Thymus (tissue), 11 donors: ENCODE measurements around the gene CHST11. TPM values are rescaled to one million over a fixed set of nuclear protein-coding genes. Genes with fewer than 3 reads are reported as not detected.
A peak's percentile ranks its signal among the peaks of the same experiment; 100 is the strongest.

Experiments
- DNase-seq, 9 donors: peaks; one replicate each; pipeline ENCODE4 v3.0.0-alpha.2; 2013; ENCODE audit warnings: low spot score in 9 of 9, low read depth in 6 of 9, missing footprints in 1 of 9
- H3K27ac ChIP-seq, 2 donors: one replicate each; pipeline ENCODE4 v1.5.1; 2013; ENCODE audit warnings: control low read depth in 1 of 2, low read depth in 1 of 2, low read length in 1 of 2, mild to moderate bottlenecking in 1 of 2, moderate library complexity in 1 of 2
- H3K27me3 ChIP-seq, 2 donors: one replicate each; pipeline ENCODE4 v1.5.1; 2013; ENCODE audit warnings: low read length in 1 of 2; ENCODE audit not compliant: control insufficient read depth in 2 of 2, insufficient read depth in 1 of 2
- H3K36me3 ChIP-seq, 2 donors: one replicate each; pipeline ENCODE4 v1.5.1; 2013; ENCODE audit warnings: low read length in 1 of 2, mild to moderate bottlenecking in 1 of 2, moderate library complexity in 1 of 2; ENCODE audit not compliant: control insufficient read depth in 2 of 2, insufficient read depth in 2 of 2
- H3K4me1 ChIP-seq, 2 donors: one replicate each; pipeline ENCODE4 v1.5.1; 2013; ENCODE audit warnings: low read length in 2 of 2; ENCODE audit not compliant: control insufficient read depth in 2 of 2, insufficient read depth in 2 of 2
- H3K4me3 ChIP-seq, 2 donors: one replicate each; pipeline ENCODE4 v1.5.1; 2013; ENCODE audit warnings: low read length in 2 of 2, control low read depth in 1 of 2, mild to moderate bottlenecking in 1 of 2
- H3K9me3 ChIP-seq, 2 donors: one replicate each; pipeline ENCODE4 v1.5.1; 2013; ENCODE audit warnings: low read length in 1 of 2, mild to moderate bottlenecking in 1 of 2; ENCODE audit not compliant: control insufficient read depth in 2 of 2, insufficient read depth in 1 of 2
- WGBS: extraction: QIAGEN DNeasy Blood & Tissue Kit; methylation state at CpG from one replicate; pipeline ENCODE4 v1.1.7; 2013; 5-methylcytosine and 5-hydroxymethylcytosine counted together
- polyA plus RNA-seq: library from polyadenylated mRNA; stranded (reverse); fragments of 200-250 nt; gene quantifications from one replicate; pipeline ENCODE4 v1.2.3, GENCODE V29; 2013
- total RNA-seq: library from RNA; stranded (reverse); fragments of 120-200 nt; gene quantifications from one replicate; pipeline ENCODE4 v1.2.4, GENCODE V29; 2013
- donor health status: healthy.

The CHST11 gene
- total and polyA plus RNA-seq, 2 donors, result 6.7 to 21.0 TPM

DNA sequence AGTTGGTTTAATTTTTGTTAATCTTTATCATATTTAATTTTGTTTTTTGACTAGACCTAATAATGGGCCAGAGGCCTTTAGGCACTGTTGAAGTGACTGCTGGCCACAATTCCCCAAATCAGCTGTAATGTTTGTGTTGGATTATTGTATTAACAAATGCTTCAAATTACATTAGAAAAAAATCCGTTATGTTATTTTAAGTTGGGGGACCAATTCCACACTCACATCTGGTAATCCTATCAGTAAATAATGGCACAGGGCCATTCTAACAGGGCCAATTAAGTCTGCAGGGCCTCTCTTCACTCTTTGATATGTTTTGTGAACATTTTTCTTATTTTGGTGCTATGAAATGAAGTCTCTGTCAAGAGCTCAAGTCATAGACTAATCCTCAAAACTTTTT, 39.6 kb downstream of the CHST11 start:
- 96% methylated on average over 1 of the region's 1 CpG for WGBS
- H3K9me3 ChIP-seq, result peaks cover 0 to 3% of the 10 kb centered on the region in 2 donors
- H3K36me3 ChIP-seq, result peaks cover 4 to 8% of the 10 kb centered on the region in 2 donors
- H3K27me3 ChIP-seq, result no peaks in the 10 kb centered on the region
- peak overlapping the region in 1 of 2 donors; percentile 92 for H3K27ac ChIP-seq
- H3K4me3 ChIP-seq, result no peak overlapping the region
- DNase-seq, result no peak
- H3K4me1 ChIP-seq, result peaks cover 66 to 91% of the 10 kb centered on the region in 2 donors

DNA sequence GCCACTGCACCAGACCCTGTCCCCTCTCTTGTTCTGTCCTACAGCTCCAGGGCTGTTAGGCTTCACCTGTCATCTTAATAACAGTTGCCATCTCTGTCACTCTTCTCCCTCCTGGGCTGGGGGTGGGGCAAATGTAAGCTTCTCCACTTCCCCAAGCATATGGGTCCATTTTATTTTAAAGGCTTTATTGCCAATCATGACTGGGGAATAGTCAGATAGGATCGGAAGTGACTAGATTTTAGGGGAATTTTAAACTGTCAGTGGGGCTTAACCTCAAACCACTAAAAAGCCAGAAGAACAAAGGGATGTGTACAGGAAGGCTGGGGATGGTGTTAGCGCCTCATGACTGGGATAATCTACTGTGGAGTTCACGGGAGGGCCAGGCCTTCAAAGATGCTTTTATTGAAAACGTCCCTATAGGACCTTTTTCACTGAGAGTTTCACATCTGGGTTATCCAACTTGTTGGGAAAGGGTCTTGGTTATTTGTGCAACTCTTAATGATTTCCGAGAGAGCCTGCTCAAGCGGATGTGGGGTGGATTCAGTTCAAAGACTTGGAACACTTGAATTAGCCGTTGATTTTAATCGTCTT, 41.6 kb downstream of the CHST11 start:
- Histone ChIP-seq H3K9me3 (no peaks in the 10 kb centered on the region), H3K36me3 (peaks cover 0 to 2% of the 10 kb centered on the region in 2 donors), H3K4me3 (no peak overlapping the region), H3K27me3 (no peaks in the 10 kb centered on the region), H3K4me1 (peaks cover 72 to 95% of the 10 kb centered on the region in 2 donors), H3K27ac (peak overlapping the region; percentile 46 to 92)
- DNase-seq, result peak in 1 of 9 donors; percentile 69
- WGBS, result 51% methylated on average over 8 of the region's 8 CpGs

DNA sequence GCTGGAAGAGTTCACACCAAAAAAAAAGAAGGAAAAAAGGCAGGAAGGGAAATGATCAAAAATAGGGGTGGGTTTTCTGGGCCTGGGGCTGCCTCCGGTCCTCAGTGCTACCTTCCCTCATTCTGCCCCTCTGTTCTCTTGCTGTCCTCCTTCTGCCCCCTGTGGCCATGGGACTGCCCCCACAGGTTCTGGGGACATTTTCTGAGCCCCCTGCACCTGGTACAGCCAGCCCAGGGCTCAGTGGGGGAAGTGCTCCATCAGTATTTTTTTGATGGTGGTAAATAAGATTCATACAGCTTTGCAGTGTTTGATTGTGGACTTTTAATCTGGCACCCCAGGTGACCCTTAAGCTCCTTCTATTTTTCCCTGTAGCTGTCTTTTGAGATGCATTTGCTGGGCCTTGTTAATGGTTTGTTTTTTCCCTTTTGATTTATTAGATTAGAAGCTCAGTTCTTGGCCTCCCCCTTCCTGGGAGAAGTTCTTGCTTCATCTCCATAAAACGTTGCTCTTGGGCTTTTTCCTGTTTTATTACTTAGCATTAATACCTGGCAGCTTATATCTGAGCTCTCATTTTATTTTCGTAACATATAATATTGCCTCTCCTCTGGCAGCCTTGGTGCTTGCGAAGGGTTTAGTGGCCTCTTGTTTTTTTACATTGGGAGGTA, 43.1 kb downstream of the CHST11 start:
- Histone ChIP-seq H3K9me3 (no peaks in the 10 kb centered on the region), H3K4me3 (no peak overlapping the region), H3K36me3 (no peaks in the 10 kb centered on the region), H3K27me3 (no peaks in the 10 kb centered on the region), H3K4me1 (peaks cover 62 to 95% of the 10 kb centered on the region in 2 donors), H3K27ac (no peak overlapping the region)
- WGBS, result 78% methylated on average over 4 of the region's 4 CpGs
- no peak for DNase-seq

DNA sequence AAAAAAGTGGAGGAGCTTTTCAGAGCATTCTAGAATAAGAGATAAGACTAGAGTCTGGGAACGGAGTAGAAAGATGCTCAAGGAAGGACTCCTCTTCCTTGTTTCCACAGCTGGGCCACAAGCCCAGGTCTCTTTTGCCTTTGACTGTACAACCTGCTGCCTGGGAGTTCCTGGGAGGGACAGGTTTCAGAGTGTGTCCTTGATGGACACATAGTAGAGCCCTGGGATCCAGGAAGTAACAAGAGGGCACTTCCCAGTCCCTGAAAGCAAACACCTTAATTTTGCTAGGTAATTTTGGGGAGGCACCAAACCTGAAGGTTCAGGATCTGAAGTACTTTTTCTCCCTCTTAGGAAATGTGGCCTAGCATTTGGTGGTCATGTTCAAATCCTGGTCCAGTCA, 44.4 kb downstream of the CHST11 start:
- no peak for DNase-seq
- H3K9me3 ChIP-seq, result no peaks in the 10 kb centered on the region
- H3K4me1 ChIP-seq, result peaks cover 60 to 90% of the 10 kb centered on the region in 2 donors
- H3K27me3 ChIP-seq, result no peaks in the 10 kb centered on the region
- H3K27ac ChIP-seq, result no peak overlapping the region
- WGBS, result 100% methylated on average over 1 of the region's 1 CpG
- no peaks in the 10 kb centered on the region for H3K36me3 ChIP-seq
- H3K4me3 ChIP-seq, result no peak overlapping the region

DNA sequence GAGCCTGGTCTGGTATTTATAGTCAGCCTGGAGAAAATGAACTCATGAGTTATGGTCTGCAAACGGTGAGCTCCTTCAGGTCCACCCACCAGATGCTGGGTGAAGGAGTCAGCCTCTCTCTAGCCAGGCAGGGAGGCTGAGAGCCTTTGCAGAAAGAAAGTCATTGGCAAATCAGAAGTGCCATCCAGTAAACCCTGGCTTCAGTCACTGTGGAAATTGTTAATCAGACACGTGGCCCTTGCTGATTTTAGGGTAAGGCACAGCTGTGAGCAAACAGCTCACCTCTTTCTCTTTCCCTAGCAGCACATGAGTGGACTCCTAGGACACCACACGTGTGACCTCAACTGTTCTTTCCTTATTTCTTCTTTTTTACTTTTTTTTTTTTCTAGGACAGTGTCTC, 44.9 kb downstream of the CHST11 start:
- Histone ChIP-seq H3K9me3 (no peaks in the 10 kb centered on the region), H3K36me3 (no peaks in the 10 kb centered on the region), H3K27me3 (no peaks in the 10 kb centered on the region), H3K4me1 (peaks cover 61 to 89% of the 10 kb centered on the region in 2 donors), H3K4me3 (no peak overlapping the region), H3K27ac (no peak overlapping the region)
- DNase-seq, result no peak
- WGBS, result 68% methylated on average over 3 of the region's 3 CpGs

DNA sequence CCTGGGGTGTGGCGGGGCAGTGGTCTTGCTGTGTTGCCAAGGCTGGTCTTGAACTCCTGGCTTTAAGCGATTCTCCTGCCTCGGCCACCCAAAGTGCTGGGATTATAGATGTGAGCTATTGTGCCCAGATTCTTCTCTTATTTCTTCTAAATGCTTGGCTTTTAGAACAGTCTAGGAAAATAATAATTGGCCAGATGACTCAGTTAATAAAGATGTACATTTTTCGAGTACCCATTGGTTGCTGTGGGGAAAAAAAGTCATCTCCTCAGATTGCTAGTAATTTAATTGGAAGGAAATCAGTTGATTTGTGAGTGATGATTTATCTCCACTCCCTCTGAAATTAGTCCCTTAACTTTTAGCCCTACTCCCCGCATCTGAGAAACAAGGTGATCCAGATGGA, 45.5 kb downstream of the CHST11 start:
- H3K9me3 ChIP-seq, result no peaks in the 10 kb centered on the region
- peaks cover 58 to 89% of the 10 kb centered on the region in 2 donors for H3K4me1 ChIP-seq
- no peak overlapping the region for H3K4me3 ChIP-seq
- H3K36me3 ChIP-seq, result no peaks in the 10 kb centered on the region
- no peak for DNase-seq
- WGBS, result 97% methylated on average over 5 of the region's 5 CpGs
- no peak overlapping the region for H3K27ac ChIP-seq
- H3K27me3 ChIP-seq, result no peaks in the 10 kb centered on the region

DNA sequence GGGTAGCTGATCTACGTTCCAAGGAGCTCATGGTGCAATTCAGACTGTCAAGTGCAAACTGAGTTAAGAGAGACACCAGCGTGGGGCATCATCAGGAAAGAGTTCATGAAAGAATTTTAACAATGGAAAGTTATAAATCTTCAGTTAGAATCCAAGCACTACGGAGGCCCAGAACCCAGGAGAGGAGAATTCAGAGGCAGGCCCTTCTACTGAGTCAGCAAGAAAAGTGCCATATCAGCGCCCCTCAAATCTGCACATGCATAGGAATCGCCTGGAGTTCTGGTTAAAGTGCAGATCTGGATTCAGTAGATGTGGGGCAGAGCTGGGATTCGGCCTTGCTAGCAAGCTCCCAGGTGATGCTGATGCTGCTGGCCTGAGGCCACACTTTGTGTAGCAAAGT, 45.9 kb downstream of the CHST11 start:
- Histone ChIP-seq H3K27ac (no peak overlapping the region), H3K4me3 (no peak overlapping the region)

DNA sequence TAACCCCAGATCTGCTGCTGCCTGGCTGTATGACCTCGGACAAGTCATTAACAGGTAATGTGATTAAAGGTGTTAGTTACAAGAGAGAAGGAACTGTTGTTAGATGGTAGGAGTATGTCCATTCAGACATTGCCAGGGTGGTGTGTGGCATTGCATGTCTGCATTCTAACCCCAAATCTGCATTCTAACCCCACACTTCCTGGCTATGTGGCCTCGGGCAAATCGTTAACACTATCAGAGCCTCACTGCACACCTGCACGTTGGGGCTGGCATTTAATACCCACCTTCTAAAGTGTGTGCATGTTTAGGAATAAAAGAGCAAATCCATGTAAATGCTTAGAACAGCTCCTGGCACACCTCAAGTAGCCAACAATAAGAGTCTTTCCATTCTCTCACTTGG, 46.4 kb downstream of the CHST11 start:
- Histone ChIP-seq H3K4me1 (peaks cover 59 to 89% of the 10 kb centered on the region in 2 donors), H3K27me3 (no peaks in the 10 kb centered on the region), H3K27ac (no peak overlapping the region), H3K9me3 (no peaks in the 10 kb centered on the region), H3K4me3 (no peak overlapping the region), H3K36me3 (no peaks in the 10 kb centered on the region)
- WGBS, result 50% methylated on average over 4 of the region's 4 CpGs
- no peak for DNase-seq

More for the DNA sequence above, 45.9 kb downstream of the CHST11 start:
- H3K36me3 ChIP-seq, result no peaks in the 10 kb centered on the region
- WGBS, result 77% methylated on average over 6 of the region's 6 CpGs
- no peak for DNase-seq
- no peaks in the 10 kb centered on the region for H3K9me3 ChIP-seq
- H3K27me3 ChIP-seq, result no peaks in the 10 kb centered on the region
- H3K4me1 ChIP-seq, result peaks cover 56 to 89% of the 10 kb centered on the region in 2 donors

DNA sequence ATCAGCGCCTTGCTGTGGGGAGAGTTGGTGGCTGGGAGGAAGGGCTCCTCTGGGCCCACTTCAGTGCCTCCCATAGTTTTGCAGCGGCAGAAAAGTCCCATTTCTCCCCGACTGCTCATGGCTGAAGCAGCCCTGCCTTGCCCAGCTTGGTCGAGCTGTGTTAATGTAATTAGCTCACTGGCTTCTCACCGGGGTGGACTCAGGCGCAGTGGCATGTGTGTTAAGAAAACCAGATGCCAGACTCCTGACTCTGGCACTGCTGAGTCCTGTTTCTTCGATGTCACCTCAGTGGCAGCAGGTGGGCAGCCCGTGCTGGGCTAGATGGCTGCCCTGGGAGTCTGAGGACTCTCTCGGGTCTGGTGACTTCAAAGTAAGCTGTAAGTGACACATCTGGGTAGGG, 47.4 kb downstream of the CHST11 start:
- WGBS, result 95% methylated on average over 9 of the region's 9 CpGs
- Histone ChIP-seq H3K4me1 (peaks cover 53 to 80% of the 10 kb centered on the region in 2 donors), H3K27me3 (no peaks in the 10 kb centered on the region), H3K36me3 (no peaks in the 10 kb centered on the region), H3K9me3 (no peaks in the 10 kb centered on the region), H3K27ac (no peak overlapping the region), H3K4me3 (no peak overlapping the region)
- no peak for DNase-seq
